GM19099 (cell line): ENCODE measurements around the gene M6PR.
"Not testable (repeated sequence)": the region's sequence is repeated elsewhere in the genome, so short reads cannot be mapped to it uniquely, and the experiment has no call there.

Experiments
- POLR2A ChIP-seq: IDR thresholded peaks from 3 replicates; pipeline ENCODE4 v1.6.1; 2011; ENCODE audit warnings: low read depth; ENCODE audit not compliant: insufficient read length; ENCODE audit errors: extremely low read depth

The M6PR gene

DNA sequence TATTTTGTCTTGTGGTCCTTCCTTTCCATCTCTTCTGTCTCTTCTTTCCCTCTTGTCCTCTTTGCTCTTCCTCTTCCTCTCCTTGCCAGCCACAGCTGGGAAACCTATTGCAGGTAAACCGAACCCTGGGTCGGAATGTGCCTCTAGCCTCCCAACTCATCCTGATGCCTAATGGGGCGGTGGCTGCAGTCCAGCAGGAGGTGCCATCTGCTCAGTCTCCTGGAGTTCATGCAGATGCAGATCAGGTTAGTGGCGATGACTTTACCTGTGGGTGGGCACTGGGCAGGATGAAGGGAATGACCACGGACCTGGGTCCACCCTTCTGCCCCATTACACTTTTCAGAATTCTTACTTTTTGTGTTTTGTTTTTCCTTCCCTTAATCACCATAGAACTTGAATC is 26.9 kb downstream of the M6PR start:
- no peak for TF ChIP-seq POLR2A

DNA sequence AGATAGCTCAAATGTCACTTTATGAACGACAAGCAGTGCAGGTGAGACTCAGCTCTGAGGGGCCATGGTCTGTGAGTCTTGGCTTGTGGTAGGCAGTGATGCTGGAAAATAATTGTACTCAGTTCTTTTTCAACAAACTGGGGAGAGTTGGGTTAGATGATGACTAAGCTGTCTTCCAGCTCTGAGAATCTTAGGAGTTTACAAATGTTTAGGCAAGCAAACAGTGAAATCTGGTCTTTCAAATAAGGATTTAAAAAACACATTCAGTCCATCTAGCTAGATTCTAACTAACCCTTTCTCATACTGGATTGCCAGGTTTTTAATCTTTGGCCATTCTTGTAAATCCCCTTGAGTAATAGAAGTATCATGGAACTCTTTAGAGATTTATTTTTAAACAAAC is 31.7 kb downstream of the M6PR start:
- TF ChIP-seq POLR2A = no peak

- TF ChIP-seq POLR2A = no peak
Observed at GRCh38 chr12:8917031-8917430, 32.4 kb downstream of the M6PR start.

- TF ChIP-seq POLR2A = no peak
Observed at GRCh38 chr12:8916154-8916553, 33.3 kb downstream of the M6PR start.

DNA sequence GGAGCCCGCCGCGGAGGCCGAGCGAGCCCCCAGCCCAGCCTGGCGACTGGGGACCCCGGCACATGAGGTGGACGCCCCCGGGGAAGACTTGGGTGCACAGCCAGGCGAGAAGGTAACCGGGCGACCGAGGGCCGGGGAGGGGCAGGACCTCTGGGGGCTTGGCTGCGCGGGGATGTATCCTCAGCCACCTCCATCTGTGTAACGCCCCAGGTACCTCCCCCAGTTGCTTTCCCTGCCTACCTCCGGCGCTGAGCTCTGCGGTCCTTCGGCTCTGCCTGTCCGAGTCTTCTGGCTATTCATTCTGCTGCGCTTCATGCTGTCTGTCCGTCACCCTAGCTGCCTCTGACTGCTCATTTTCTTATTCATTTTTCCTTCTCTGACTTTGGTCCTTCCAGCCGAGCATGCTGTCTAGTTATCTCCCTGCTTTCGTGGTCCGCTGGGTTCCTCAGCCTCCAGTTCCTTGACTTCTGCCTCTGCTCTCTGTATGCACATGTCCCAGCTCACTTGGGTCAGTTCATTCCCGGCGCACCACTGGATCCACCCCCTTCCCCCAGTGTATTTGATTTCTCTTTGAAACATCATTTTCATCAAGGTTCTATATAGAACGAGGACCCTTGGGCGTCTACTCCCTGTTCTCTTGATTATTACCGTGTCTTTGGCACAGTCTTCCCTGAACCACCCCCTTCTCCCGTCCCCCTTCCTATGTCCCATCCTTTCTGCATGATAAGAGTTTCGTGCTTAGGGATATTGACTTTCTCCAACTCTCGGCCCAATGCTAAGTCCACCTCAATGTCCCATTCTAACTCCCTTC is 34.5 kb downstream of the M6PR start:
- TF ChIP-seq POLR2A = no peak

- not testable (repeated sequence) for TF ChIP-seq POLR2A
Observed at GRCh38 chr12:8914033-8914715, 35.3 kb downstream of the M6PR start, which contains the start of gene PHC1. Gene PHC1 (plus strand): TSS chr12:8914509. CDS start chr12:8917678, 3,169 bp downstream.

- TF ChIP-seq POLR2A = no peak
Observed at GRCh38 chr12:8913702-8914032, 35.8 kb downstream of the M6PR start.

- TF ChIP-seq POLR2A = no peak
Observed at GRCh38 chr12:8912914-8913313, 36.5 kb downstream of the M6PR start.

DNA sequence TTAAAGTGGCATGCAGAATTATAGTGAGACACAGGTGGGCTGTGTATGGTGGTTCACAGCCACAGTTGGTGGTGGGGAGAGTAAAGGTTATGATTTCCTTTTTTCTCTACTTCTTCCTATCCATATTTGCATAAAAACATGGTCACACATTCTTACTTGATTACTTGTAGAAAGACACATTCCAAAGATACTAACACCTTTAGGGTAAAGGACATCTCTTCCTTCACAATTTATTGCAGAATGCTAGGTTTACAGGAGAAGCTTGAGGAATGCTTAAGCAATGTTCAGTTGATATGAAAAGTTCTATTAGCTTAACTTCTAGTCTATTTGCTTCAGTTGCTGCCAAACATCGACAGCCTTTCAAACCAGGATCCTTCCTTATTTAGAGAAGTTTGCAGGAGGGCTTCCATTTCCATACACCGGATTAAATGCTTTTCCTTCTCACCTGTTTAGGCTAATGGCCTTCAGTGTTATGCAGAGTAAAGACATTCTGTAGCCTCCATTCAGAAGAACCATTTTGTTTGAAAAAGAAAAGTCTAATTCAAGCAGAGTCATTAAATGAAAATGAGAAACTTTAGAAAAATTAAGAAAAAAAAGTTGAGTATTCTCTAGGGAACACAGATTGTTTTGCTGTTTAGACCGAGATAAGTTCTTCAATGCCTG is 37.7 kb downstream of the M6PR start:
- no peak for TF ChIP-seq POLR2A

DNA sequence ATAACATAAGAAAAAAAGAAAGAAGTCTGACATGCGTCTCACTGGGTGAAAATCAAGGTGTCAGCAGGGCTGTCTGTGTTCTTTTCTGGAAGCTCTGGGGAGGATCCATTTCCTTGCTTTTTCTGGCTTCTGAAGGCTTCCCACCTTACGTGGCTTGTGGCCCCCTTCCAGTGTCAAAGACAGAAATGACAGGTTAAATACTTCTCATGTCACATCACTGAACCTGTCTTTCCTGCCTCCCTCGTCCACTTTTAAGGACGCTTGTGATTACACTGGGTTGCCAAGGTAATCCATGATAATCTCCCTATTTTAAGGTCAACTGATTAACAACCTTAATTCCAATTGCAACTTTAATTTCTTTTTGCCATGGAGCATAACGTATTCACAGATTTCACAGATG is 39.7 kb downstream of the M6PR start:
- TF ChIP-seq POLR2A = no peak

DNA sequence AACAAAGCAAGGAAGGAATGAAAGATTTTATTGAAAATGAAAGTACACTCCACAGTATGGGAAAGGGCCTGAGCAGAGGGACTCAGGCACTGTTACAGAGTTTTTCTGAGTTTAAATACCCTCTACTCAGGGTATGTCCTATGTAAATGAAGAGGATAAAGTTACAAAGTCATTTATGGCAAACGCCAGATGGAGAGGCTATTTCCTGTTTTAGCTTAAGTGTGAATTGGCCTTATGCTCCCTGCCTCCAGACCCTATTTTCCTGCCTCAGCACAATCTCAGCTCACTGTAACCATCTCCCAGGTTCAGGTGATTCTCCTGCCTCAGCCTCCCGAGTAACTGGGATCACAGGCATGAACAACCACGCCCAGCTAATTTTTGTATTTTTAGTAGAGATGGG is 41.9 kb downstream of the M6PR start:
- no peak for TF ChIP-seq POLR2A

DNA sequence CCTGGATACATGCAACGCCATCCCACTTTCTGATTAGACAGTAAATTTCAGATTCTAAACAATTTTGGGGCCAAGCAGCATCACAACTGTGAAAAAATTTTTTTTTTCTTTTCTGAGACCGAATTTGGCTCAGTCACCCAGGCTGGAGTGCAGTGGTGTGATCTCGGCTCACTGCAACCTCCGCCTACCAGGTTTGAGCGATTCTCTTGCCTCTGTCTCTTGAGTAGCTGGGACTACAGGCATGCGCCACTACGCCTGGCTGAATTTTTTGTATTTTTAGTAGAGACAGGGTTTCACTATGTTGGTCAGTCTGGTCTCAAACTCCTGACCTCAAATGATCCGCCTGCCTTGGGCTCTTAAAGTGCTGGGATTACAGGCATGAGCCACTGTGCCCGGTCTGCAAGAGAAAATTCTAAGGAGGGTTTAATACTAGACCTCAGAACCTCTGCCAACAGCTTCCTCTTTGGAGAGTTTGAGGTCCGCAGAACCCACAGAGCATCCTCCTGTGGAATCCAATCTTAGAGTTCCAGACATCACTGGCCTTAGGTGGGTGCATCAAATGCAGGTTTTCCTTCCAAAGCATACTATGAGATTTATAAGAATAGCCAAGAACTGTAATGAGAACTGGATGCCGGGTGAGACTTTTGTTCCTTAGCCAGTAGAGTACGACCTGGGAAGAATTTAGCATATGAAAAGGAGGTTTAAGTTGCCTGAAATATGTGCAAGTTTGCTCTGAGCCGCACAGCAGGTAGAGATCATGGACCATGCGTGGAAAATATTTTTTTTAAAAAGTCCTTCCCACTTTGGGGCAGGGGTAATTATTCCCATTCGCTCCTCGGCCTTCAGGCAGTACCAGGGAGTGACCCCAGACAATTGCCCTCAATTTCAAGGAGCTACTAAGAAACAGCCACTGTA is 42.9 kb downstream of the M6PR start:
- TF ChIP-seq POLR2A = no peak

GRCh38 chr12:8905546-8905945 is 43.9 kb downstream of the M6PR start:
- TF ChIP-seq POLR2A = no peak

DNA sequence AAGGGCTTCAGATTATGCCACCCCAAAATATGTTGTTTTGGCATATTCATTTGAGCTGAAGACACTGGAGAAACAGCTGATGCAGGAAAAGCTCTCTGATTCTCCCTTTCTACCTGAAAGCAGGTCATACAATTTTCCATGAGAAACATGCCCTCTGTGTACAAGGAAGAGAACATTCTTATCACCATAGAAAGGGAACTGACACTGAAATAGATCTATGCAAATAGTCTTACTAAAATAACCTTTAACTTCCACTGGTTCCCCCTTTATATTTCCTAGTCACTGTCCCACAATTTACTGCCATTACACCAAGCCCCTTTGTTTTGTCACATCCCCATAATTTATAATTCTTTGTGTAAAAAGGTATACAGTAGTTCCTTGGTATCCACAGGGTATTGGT is 44.8 kb downstream of the M6PR start:
- no peak for TF ChIP-seq POLR2A

GRCh38 chr12:8903646-8904045 is 45.8 kb downstream of the M6PR start:
- TF ChIP-seq POLR2A = no peak

DNA sequence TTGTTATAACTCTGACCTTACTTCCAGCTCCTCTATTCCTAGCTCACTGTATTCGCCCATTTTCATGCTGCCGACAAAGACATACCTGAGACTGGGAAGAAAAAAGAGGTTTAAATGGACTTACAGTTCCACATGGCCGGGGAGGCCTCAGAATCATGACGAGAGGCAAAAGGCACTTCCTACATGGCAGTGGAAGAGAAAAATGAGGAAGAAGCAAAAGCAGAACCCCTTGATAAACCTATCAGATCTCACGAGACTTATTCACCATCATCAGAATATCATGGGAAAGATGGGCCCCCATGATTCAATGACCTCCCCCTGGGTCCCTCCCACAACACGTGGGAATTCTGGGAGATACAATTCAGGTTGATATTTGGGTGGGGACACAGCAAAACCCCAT is 49.6 kb downstream of the M6PR start:
- no peak for TF ChIP-seq POLR2A

DNA sequence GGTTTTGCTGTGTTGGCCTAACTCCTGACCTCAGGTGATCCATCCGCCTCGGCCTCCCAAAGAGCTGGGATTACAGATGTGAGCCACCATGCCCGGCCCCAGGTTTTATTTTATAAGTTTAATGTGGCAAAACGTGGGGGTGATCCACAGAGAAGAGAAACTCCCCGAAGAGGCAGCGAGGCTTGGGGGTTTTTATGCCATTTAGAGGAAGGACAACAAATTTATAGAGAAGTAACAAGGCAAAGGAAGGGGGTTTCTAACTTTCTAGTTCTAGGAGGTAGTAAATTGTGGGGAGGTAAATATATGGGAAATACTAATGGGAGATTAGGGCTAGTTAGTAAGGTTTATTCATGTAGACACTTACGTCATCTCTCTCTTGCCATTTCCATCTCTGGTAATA is 52.4 kb downstream of the M6PR start:
- TF ChIP-seq POLR2A = no peak
